Cardiac muscle cell (in vitro differentiated cells and primary cell): ENCODE measurements around the gene UBE2D3. TPM values are rescaled to one million over a fixed set of nuclear protein-coding genes. Genes with fewer than 3 reads are reported as not detected.

ENCODE experiments used
- DNase-seq, 2 donors: peaks; one replicate each; pipeline versions ENCODE4 v3.0.0 to v3.0.0-alpha.2; 2010 to 2017; ENCODE audit warnings: low read depth in 1 of 2, low spot score in 1 of 2
- H3K27ac ChIP-seq: fragments of 200-600 bp; sonication (generic); 2 replicates; pipeline ENCODE4 v1.5.1; 2016
- H3K27me3 ChIP-seq: fragments of 200-600 bp; sonication (generic); 2 replicates; pipeline ENCODE4 v1.6.0; 2016; ENCODE audit warnings: control low read depth
- H3K36me3 ChIP-seq: fragments of 200-600 bp; sonication (generic); 2 replicates; pipeline ENCODE4 v1.5.1; 2016; ENCODE audit warnings: control low read depth
- H3K4me1 ChIP-seq: fragments of 200-600 bp; sonication (generic); 2 replicates; pipeline ENCODE4 v1.8.1; 2017; ENCODE audit warnings: low read depth, mild to moderate bottlenecking, mixed run types
- H3K4me3 ChIP-seq: fragments of 200-600 bp; sonication (generic); 2 replicates; pipeline ENCODE4 v1.5.1; 2016; ENCODE audit warnings: mild to moderate bottlenecking
- H3K9me3 ChIP-seq: fragments of 200-600 bp; sonication (generic); 2 replicates; pipeline ENCODE4 v1.5.1; 2017; ENCODE audit warnings: low read depth, mild to moderate bottlenecking, control low read depth
- polyA plus RNA-seq: library from polyadenylated mRNA; unstranded; fragments of >200 nt; fragmentation: Nextera tagmentation; extraction: Ambion mirVana; gene quantifications from 2 replicates; pipeline ENCODE4 v1.2.1, GENCODE V29; 2016
- total RNA-seq: library from RNA; depleted of rRNA; stranded (reverse); fragments of >200 nt; gene quantifications from 2 replicates; pipeline ENCODE4 v1.2.3, GENCODE V29; 2016
- TF ChIP-seq, protein P1 (sequence below): IDR thresholded peaks from 2 replicates; pipeline ENCODE4 v1.5.1; 2012; ENCODE audit warnings: low read depth, mild to moderate bottlenecking, low read length

The UBE2D3 gene
- total and polyA plus RNA-seq, 2 experiments from 2014 or later, result 241 to 359 TPM

DNA sequence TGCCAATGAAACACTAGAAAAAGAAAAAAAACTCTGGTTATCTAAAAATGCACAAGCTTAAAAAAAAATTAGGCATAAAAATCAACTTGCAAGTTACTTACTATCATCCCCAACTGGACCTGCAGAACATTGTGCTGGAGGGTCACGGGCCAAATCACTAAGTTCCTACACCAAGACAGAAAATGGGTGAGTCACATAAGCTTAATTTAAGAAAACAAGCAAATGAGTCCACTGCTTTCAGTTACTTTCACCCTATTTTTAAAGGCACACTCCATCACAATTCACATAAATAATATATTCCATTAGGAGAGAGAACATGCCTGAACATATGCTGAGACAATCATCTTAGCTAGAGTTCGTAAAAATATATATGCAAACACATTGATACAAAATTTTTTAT, 17.7 kb downstream of the UBE2D3 start:
- Histone ChIP-seq H3K9me3 (no peaks in the 10 kb centered on the region), H3K27ac (no peak overlapping the region), H3K27me3 (no peaks in the 10 kb centered on the region), H3K4me1 (peaks cover 16% of the 10 kb centered on the region), H3K36me3 (peaks cover 40% of the 10 kb centered on the region), H3K4me3 (no peak overlapping the region)
- TF ChIP-seq, protein P1, sequence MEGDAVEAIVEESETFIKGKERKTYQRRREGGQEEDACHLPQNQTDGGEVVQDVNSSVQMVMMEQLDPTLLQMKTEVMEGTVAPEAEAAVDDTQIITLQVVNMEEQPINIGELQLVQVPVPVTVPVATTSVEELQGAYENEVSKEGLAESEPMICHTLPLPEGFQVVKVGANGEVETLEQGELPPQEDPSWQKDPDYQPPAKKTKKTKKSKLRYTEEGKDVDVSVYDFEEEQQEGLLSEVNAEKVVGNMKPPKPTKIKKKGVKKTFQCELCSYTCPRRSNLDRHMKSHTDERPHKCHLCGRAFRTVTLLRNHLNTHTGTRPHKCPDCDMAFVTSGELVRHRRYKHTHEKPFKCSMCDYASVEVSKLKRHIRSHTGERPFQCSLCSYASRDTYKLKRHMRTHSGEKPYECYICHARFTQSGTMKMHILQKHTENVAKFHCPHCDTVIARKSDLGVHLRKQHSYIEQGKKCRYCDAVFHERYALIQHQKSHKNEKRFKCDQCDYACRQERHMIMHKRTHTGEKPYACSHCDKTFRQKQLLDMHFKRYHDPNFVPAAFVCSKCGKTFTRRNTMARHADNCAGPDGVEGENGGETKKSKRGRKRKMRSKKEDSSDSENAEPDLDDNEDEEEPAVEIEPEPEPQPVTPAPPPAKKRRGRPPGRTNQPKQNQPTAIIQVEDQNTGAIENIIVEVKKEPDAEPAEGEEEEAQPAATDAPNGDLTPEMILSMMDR, result no peak
- DNase-seq, result no peak

DNA sequence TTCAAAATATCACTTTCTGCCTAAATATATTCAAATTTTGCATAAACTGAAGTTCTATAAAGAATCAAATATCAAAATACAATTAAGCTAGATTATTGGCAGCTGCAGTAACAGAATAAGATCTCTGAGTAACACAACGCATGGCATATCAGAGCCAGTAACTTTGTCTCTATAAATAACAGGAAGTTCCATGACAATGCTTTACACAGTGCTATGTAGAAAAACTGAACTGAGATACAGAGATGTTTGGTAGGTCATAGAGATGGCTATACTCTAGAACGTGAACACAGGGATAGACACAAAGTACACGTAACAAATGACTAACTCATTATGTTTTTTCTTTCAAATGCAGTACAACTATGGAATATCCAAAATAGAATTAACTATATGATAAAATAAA, 18.2 kb downstream of the UBE2D3 start:
- no peak overlapping the region for H3K4me3 ChIP-seq
- DNase-seq, result no peak
- H3K9me3 ChIP-seq, result no peaks in the 10 kb centered on the region
- H3K27ac ChIP-seq, result peak overlapping the region; percentile 40
- peaks cover 16% of the 10 kb centered on the region for H3K4me1 ChIP-seq
- TF ChIP-seq, protein P1, result no peak
- peaks cover 43% of the 10 kb centered on the region for H3K36me3 ChIP-seq
- H3K27me3 ChIP-seq, result no peaks in the 10 kb centered on the region

DNA sequence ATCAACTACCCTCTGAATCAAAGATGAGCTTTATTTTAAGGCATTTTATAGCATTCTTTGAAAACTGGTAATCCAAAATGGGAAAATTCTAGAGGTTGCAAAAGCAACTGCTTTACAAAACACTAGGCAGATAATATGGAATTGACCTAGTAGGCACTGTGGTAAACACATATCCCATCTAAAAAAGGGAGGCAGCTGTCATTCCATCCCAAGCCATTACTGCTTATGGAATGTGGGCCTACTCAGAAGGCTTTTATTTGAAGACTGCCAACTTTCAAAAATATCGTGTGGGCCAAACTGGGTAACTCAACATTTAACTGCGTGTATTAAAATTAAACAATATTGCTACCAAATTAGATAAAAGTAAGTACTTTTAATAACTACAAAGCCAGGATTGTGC, 19.3 kb downstream of the UBE2D3 start:
- Histone ChIP-seq H3K9me3 (no peaks in the 10 kb centered on the region), H3K27me3 (no peaks in the 10 kb centered on the region), H3K27ac (no peak overlapping the region), H3K36me3 (peaks cover 53% of the 10 kb centered on the region), H3K4me1 (peaks cover 11% of the 10 kb centered on the region), H3K4me3 (no peak overlapping the region)
- no peak for DNase-seq
- TF ChIP-seq, protein P1, result no peak

DNA sequence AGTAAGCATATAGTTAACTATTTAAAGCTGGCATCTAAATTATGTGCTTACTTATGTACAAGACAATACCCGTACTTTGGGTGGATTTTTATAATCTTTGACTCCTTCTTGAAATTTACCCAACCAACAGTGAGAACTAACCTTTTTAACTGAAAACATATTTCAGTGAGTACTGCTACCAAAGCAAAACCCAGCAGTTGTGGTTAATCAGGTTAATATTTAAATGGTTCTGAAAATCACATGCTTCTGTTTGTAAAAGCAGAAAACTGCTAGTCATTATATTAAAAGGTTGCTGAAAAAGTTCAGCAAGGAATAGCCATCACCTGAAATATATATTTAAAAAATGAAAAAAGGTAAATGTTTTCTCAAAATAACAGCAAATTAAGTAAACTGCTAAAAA, 20.0 kb downstream of the UBE2D3 start:
- Histone ChIP-seq H3K36me3 (peaks cover 59% of the 10 kb centered on the region), H3K4me3 (no peak overlapping the region), H3K9me3 (no peaks in the 10 kb centered on the region), H3K27me3 (no peaks in the 10 kb centered on the region), H3K4me1 (peaks cover 9% of the 10 kb centered on the region), H3K27ac (peak overlapping the region; percentile 26)
- TF ChIP-seq, protein P1, result no peak
- DNase-seq, result no peak

DNA sequence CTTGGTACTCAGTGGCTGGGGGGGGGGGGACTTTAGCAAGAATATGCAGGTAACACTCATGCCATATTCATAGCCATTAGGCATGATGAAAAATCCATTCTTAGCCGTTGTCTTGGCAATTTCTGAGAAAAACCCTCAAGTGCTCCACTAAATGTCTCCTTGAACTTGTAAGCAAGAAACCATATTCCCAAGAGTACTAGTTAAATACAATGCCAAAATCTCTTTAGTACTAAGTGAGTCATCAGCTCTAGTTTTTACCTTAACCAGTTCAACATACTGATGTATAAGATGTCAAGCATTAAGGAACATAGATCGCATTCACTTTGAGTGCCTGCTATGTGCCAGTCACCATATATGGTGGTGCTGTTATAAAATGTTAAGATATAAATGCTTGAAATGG, 27.5 kb downstream of the UBE2D3 start:
- peak overlapping the region; percentile 14 for H3K27ac ChIP-seq
- no peaks in the 10 kb centered on the region for H3K27me3 ChIP-seq
- no peak overlapping the region for H3K4me3 ChIP-seq
- H3K4me1 ChIP-seq, result no peaks in the 10 kb centered on the region
- TF ChIP-seq, protein P1, result no peak
- no peak for DNase-seq
- H3K36me3 ChIP-seq, result peaks cover 91% of the 10 kb centered on the region
- H3K9me3 ChIP-seq, result no peaks in the 10 kb centered on the region

DNA sequence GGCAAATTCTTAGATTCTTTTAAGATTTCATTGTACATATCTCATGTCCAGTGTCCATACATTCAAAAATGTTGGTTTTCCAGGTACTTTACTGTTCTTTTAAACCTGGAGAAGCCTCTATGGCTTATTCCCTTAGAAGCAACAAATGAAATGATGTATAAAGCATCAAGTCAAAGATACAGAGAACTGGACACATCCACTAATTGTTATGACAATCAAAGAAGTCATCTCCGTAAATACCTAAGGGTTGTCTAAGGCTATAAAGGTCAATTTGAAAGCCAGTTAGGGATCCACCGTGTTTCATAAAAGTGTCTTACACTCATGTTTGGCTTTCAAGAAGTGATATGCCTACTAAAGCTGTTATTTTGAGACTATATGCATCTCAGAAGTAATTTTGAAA, 32.4 kb downstream of the UBE2D3 start:
- no peak for DNase-seq
- Histone ChIP-seq H3K4me3 (no peak overlapping the region), H3K27me3 (no peaks in the 10 kb centered on the region), H3K9me3 (no peaks in the 10 kb centered on the region), H3K27ac (no peak overlapping the region), H3K4me1 (no peaks in the 10 kb centered on the region), H3K36me3 (peaks cover 56% of the 10 kb centered on the region)
- TF ChIP-seq, protein P1, result no peak
